NOMO-1 treated with DMSO at 0.1 percent for 48 hours (cell line): Measurements from ENCODE around the gene KRTAP8-1.
A peak's percentile ranks its signal among the peaks of the same experiment; 100 is the strongest.

ENCODE experiments used
- DNase-seq: peaks from one replicate; lab custom pipeline; 2025; ENCODE audit not compliant: unreplicated experiment; lab: John Stamatoyannopoulos, UW

KRTAP8-1 gene, protein sequence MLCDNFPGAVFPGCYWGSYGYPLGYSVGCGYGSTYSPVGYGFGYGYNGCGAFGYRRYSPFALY

DNA sequence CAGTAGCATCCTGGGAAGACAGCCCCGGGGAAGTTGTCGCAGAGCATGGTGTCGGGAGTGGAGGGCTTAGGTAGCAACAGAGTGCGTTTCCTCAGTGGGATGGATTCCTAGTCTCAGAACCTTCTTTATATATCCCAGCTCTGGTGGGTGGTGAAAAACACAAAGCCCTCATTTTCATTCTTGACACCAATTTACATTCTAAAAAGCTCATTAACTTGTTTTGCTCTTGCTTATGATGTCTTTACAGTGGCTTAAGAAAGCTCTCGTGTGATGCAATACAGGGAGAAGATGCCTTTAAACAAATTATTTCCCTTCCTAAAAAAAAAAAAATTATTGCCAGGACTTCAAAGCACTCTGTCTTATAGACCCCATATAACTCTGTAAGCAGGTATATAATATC, at the start of gene KRTAP8-1:
KRTAP8-1 (minus strand) TSS at position 101 of the 400 bp plus-strand sequence; CDS start at position 47, 54 bp downstream.
- DNase-seq: no peak

DNA sequence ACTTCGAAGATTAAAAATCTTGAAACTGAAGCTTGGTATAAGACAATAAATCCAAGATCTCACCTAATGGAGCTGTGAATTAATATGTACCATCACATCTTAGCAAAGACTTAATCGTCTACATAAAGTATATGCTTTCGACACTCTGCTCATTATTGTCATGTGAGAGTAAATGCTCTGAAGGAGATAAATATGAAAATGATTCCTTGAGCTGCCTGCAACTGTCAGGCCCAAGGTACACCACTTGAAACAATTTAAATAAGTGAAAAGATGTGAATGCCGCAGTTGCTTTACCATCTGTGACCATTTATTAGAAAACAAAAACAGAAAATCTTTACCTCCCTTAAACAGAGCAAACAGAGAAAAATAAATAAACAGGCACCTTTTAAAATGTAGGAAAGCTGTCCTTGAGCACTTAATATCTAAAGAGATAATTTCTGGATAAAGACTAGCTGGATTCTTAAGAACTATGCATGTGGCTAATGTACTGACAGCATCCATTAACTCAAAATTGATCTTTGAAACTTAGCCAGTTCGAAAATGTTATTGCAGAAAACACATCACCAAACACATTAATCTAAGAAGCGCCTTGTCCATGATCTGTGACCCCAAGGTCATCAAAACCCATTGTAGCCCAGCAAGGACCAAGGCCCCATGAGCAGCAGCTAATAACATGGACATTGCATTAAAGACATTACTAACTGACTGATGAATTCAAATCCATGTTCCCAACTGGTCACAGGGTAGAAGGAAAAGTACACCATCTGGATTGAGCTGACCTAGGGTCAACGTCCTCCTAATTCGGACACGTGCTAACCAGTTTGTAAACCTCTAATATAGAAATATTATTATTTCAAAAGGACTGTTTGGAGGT, 34.8 kb upstream of the KRTAP8-1 start:
- DNase-seq: no peak

DNA sequence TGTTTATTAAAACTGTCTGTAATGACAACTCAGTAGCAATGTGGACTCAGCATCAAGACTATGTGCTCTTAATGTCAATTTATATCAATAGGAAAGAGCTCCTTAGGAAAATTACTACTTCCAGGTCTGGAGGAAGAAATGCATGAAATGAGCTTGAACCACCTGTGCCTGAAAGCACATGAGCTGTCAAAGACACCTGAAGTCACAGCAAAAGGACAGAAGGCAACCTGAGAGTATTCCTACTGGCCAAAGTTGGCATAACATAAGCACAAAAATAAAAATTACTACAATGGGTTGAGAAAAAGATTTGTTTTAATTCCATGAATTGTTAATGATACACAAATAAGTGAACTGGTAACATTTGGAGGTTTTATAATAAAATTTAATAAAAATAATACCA, 29.9 kb upstream of the KRTAP8-1 start:
- DNase-seq: no peak

- no peak for DNase-seq
Observed at GRCh38 chr21:30839304-30839703, 26.2 kb upstream of the KRTAP8-1 start.

DNA sequence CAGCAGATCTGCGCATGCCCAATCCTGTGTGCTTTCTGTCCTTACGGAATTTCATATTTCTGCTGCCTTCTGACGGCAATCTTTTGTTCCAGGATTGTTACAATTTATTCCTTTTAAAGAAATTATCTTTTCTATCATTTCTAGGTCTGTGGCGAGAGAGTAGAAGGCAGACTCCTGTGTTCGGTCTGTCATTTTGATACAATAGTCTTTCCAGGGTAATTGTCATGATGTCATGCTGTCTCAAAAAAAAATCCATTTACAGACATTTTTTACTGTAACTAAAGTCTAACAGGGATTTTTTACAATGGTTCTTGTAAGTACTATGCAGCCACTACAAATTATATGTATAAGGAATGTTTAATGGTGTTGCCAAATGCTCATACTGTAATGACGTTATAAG, 25.5 kb upstream of the KRTAP8-1 start:
- no peak for DNase-seq

- peak; percentile 1 for DNase-seq
Observed at GRCh38 chr21:30831194-30831765, 18.2 kb upstream of the KRTAP8-1 start.

DNA sequence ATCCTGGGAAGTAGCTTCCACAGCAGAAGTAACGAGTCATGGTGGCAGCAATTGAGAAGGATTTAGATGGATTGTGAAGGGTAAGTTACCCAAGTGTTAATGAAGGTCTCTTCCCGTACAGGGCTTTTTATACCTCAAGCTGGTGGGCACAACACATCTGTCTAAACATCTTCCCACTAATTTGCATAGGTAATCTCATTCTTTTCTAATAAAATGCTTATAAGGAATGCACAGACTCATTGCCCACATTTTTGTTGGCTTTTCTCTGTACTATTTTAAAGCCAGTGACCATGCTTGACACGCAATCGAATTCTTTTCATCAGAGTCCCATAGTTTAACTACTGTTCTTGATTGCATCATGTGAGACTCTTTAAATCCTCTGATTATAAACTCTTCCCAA, 16.6 kb upstream of the KRTAP8-1 start, which contains the start of gene KRTAP7-1:
KRTAP7-1 (minus strand) TSS at position 101 of the 400 bp plus-strand sequence; CDS start at position 40, 61 bp downstream.
- DNase-seq: no peak

- no peak for DNase-seq
Observed at GRCh38 chr21:30818837-30819610, 6.0 kb upstream of the KRTAP8-1 start.

GRCh38 chr21:30800605-30801004, 12.5 kb downstream of the KRTAP8-1 start:
- no peak for DNase-seq

DNA sequence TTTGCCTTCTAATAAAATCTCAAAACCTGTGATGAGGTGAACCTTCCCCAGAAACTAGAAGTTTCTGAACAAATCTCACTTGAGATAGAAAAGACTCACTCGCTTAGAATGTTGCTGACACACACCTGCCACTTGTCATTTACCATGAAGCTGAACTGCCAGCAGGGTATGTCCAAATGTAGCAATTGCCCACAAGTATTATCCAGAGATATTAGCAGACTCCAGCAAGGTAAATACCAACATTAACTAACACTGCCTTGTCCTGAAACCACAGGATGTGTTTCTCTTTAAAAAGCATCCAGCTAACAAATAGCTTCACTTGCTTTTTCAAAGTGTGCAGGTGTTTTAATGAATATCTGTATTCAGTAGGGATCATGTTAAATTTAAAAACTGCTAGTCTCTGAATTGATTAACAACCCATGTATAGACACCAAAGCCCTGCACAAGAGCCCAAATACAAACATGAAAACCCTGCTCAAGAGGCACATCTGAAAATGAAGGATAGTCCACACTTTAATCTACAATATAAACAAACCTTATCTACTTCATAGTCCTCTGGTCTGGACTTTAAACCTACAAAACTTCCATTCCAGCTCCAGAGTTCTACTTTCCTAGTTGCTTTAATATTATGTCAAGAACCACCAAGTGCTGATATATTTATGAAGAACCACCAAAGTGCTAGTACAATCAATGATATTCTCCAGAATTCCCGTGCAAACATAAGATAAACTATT, 19.3 kb downstream of the KRTAP8-1 start:
- DNase-seq: no peak

GRCh38 chr21:30779249-30779648, 33.8 kb downstream of the KRTAP8-1 start:
- no peak for DNase-seq

DNA sequence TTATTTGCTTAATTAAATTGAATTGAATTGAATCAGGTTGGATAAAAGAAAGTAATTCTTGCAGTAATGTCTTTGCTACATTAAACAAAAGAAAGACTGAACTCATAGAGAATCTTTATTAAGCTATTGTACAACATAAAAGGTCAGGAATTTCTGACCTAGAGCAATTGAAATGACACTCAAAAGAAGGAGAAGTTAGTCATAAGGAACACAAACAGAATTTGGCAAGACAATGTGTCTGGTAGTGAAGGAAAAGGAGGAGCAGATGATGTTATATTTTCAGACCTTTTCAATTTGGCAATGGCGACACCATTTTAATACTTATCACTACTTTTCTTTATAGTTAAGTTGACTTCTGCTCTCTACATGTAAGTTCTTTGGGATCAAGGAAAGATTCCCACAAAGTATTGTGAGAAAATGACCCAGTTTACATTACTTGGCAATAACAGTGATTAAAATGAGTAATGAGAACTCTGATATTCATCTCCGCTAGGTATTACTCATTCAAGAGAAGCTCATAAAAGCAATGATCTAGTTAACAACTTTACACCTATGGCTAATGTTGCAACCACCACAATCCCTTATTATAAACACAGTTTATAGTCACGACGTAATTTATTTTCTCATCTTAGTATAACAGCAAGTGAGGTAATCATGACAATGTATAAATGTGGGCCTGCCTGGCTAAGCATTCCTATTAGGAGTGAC, 43.2 kb downstream of the KRTAP8-1 start:
- no peak for DNase-seq
